SK-N-SH (cell line): ENCODE results near the gene R3HDM2. TPM values are rescaled to one million over a fixed set of nuclear protein-coding genes. Genes with fewer than 3 reads are reported as not detected.

ENCODE experiments used
- CTCF ChIA-PET: fragments of 300-600, 350-600 bp; formaldehyde crosslinking; extraction: SDS; loops from one replicate; lab custom pipeline; 2021; lab: Yijun Ruan, JAX
- POLR2A ChIA-PET: fragments of 350-600 bp; sonication (Branson Sonifier 250); formaldehyde crosslinking; extraction: SDS; loops from one replicate; lab custom pipeline; 2020; ENCODE audit warnings: antibody characterized with exemption, inconsistent platforms; lab: Yijun Ruan, JAX
- DNase-seq: peaks from one replicate; pipeline ENCODE4 v3.0.0; 2012
- H2AFZ ChIP-seq: fragments of 200-600 bp; sonication (generic); 2 replicates; pipeline ENCODE4 v1.8.1; 2016; ENCODE audit warnings: antibody characterized with exemption, mild to moderate bottlenecking, low read depth
- H3F3A ChIP-seq: fragments of 200-600 bp; sonication (generic); replicated peaks from 2 replicates; pipeline ENCODE3; 2016; ENCODE audit warnings: antibody characterized with exemption, mild to moderate bottlenecking; ENCODE audit not compliant: insufficient read depth
- H3K27ac ChIP-seq, 2 experiments: fragments of 200-500 bp in 1 of 2; fragments of 200-600 bp in 1 of 2; sonication (Bioruptor generic) in 1 of 2; sonication (generic), shearing (Covaris generic) in 1 of 2; 2 replicates each; pipeline versions ENCODE4 v1.5.1 to v1.6.1; 2014 to 2016; ENCODE audit warnings: low read depth in 2 of 2, inconsistent platforms in 1 of 2, low read length in 1 of 2, mild to moderate bottlenecking in 1 of 2, mixed read lengths in 1 of 2
- H3K27me3 ChIP-seq: fragments of 200-600 bp; sonication (generic), shearing (Covaris generic); 2 replicates; pipeline ENCODE4 v1.6.1; 2016; ENCODE audit warnings: mixed run types; ENCODE audit not compliant: insufficient read depth
- H3K36me3 ChIP-seq, 2 experiments: fragments of 200-500 bp in 1 of 2; fragments of 200-600 bp in 1 of 2; sonication (Bioruptor generic) in 1 of 2; sonication (generic) in 1 of 2; replicated peaks in 1 of 2; 2 replicates each; pipeline versions ENCODE3 to v1.5.1; 2014 to 2016; ENCODE audit warnings: low read length in 1 of 2, mild to moderate bottlenecking in 1 of 2; ENCODE audit not compliant: insufficient read depth in 2 of 2, control insufficient read depth in 1 of 2
- H3K4me1 ChIP-seq, 2 experiments: fragments of 200-500 bp in 1 of 2; fragments of 200-600 bp in 1 of 2; sonication (Bioruptor generic) in 1 of 2; sonication (generic), shearing (Covaris generic) in 1 of 2; 2 replicates each; pipeline versions ENCODE4 v1.5.1 to v1.6.1; 2014 to 2016; ENCODE audit warnings: low read depth in 1 of 2, low read length in 1 of 2, mixed run types in 1 of 2; ENCODE audit not compliant: insufficient read depth in 2 of 2, control insufficient read depth in 1 of 2
- H3K4me2 ChIP-seq: fragments of 200-600 bp; sonication (generic), shearing (Covaris generic); 2 replicates; pipeline ENCODE4 v1.6.1; 2017; ENCODE audit warnings: mixed run types
- H3K4me3 ChIP-seq, 2 experiments: fragments of 200-500 bp in 1 of 2; fragments of 200-600 bp in 1 of 2; sonication (Bioruptor generic) in 1 of 2; sonication (generic), shearing (Covaris generic) in 1 of 2; 2 replicates each; pipeline versions ENCODE4 v1.5.1 to v1.8.1; 2014 to 2016; ENCODE audit warnings: low read depth in 2 of 2, inconsistent platforms in 1 of 2, low read length in 1 of 2, mild to moderate bottlenecking in 1 of 2, mixed read lengths in 1 of 2, moderate library complexity in 1 of 2
- H3K79me2 ChIP-seq: fragments of 200-600 bp; sonication (generic); 2 replicates; pipeline ENCODE4 v1.8.1; 2017; ENCODE audit warnings: mild to moderate bottlenecking; ENCODE audit not compliant: insufficient read depth
- H3K9ac ChIP-seq: fragments of 200-600 bp; sonication (generic); 2 replicates; pipeline ENCODE4 v1.6.1; 2017; ENCODE audit warnings: mixed run types
- H3K9me2 ChIP-seq: fragments of 200-600 bp; sonication (generic); 2 replicates; pipeline ENCODE4 v1.6.1; 2017; ENCODE audit warnings: mixed run types
- H3K9me3 ChIP-seq: fragments of 200-600 bp; sonication (generic); 2 replicates; pipeline ENCODE4 v1.6.1; 2017; ENCODE audit warnings: mixed run types, mild to moderate bottlenecking, moderate library complexity
- H4K20me1 ChIP-seq: fragments of 200-600 bp; sonication (generic); 2 replicates; pipeline ENCODE4 v1.6.1; 2017; ENCODE audit warnings: mild to moderate bottlenecking, mixed run types; ENCODE audit not compliant: insufficient read depth
- CHD2 ChIP-seq: fragments of 150-350 bp; IDR thresholded peaks from 2 replicates; pipeline ENCODE4 v1.6.1; 2018; ENCODE audit warnings: low read length; ENCODE audit not compliant: partially characterized antibody
- CTCF ChIP-seq: fragments of 200-600 bp; sonication (generic); IDR thresholded peaks from 2 replicates; pipeline ENCODE4 v1.6.1; 2017; ENCODE audit warnings: antibody characterized with exemption, mild to moderate bottlenecking, moderate library complexity
- ELF1 ChIP-seq: IDR thresholded peaks from 2 replicates; pipeline ENCODE4 v1.4.0; 2012
- EZH2phosphoT487 ChIP-seq: fragments of 200-600 bp; sonication (generic); IDR thresholded peaks from 2 replicates; pipeline ENCODE4 v1.6.1; 2017; ENCODE audit warnings: low read depth, mixed run types, mild to moderate bottlenecking, antibody characterized with exemption, moderate library complexity, borderline replicate concordance
- FOSL2 ChIP-seq: IDR thresholded peaks from 2 replicates; pipeline ENCODE4 v1.4.0; 2012; ENCODE audit warnings: low read depth, mild to moderate bottlenecking, moderate library complexity, borderline replicate concordance
- FOXJ3 ChIP-seq: sonication (generic); formaldehyde crosslinking; IDR thresholded peaks from 2 replicates; pipeline ENCODE4 v1.5.1; 2020; ENCODE audit warnings: mild to moderate bottlenecking, missing genetic modification reagents
- GABPA ChIP-seq: IDR thresholded peaks from 2 replicates; pipeline ENCODE4 v1.4.0; 2012; ENCODE audit warnings: low read depth, mild to moderate bottlenecking
- GATA2 ChIP-seq: sonication (generic); formaldehyde crosslinking; IDR thresholded peaks from 2 replicates; pipeline ENCODE4 v1.5.0; 2020; ENCODE audit warnings: mild to moderate bottlenecking, missing genetic modification reagents
- JUND ChIP-seq: IDR thresholded peaks from 2 replicates; pipeline ENCODE4 v1.4.0; 2012
- MAX ChIP-seq: IDR thresholded peaks from 2 replicates; pipeline ENCODE4 v1.4.0; 2012; ENCODE audit warnings: low read depth
- MEF2A ChIP-seq: IDR thresholded peaks from 2 replicates; pipeline ENCODE4 v1.4.0; 2012; ENCODE audit warnings: low read depth, borderline replicate concordance
- MXI1 ChIP-seq: IDR thresholded peaks from 2 replicates; pipeline ENCODE4 v1.6.1; 2012; ENCODE audit warnings: mild to moderate bottlenecking, low read depth, low read length, improper control_type of control experiment
- NFIC ChIP-seq: IDR thresholded peaks from 2 replicates; pipeline ENCODE4 v1.4.0; 2012; ENCODE audit warnings: borderline replicate concordance
- NRF1 ChIP-seq: IDR thresholded peaks from 2 replicates; pipeline ENCODE4 v1.6.1; 2012; ENCODE audit warnings: low read depth, mild to moderate bottlenecking, low read length
- PBX3 ChIP-seq: IDR thresholded peaks from 2 replicates; pipeline ENCODE4; 2012
- POLR2AphosphoS5 ChIP-seq: IDR thresholded peaks from 2 replicates; pipeline ENCODE4 v1.6.1; 2012; ENCODE audit warnings: low read depth, low read length
- RAD21 ChIP-seq: IDR thresholded peaks from 2 replicates; pipeline ENCODE4 v1.6.1; 2012; ENCODE audit warnings: mild to moderate bottlenecking, low read length
- RCOR1 ChIP-seq: fragments of 150-350 bp; IDR thresholded peaks from 2 replicates; pipeline ENCODE4 v1.6.1; 2017; ENCODE audit warnings: antibody characterized with exemption, low read length
- RFX5 ChIP-seq: IDR thresholded peaks from 2 replicates; pipeline ENCODE4 v1.6.1; 2012; ENCODE audit warnings: mild to moderate bottlenecking, improper control_type of control experiment, low read length
- RXRA ChIP-seq: IDR thresholded peaks from 2 replicates; pipeline ENCODE4 v1.4.0; 2012; ENCODE audit warnings: low read depth, mild to moderate bottlenecking, borderline replicate concordance
- SMC3 ChIP-seq: IDR thresholded peaks from 2 replicates; pipeline ENCODE4 v1.6.1; 2012; ENCODE audit warnings: low read depth, low read length, improper control_type of control experiment
- TCF12 ChIP-seq: IDR thresholded peaks from 2 replicates; pipeline ENCODE4 v1.4.0; 2012
- YY1 ChIP-seq: IDR thresholded peaks from 2 replicates; pipeline ENCODE4 v1.4.0; 2012; ENCODE audit warnings: low read depth, mild to moderate bottlenecking
- ZBTB33 ChIP-seq: IDR thresholded peaks from 2 replicates; pipeline ENCODE4 v1.4.0; 2012; ENCODE audit warnings: low read depth, borderline replicate concordance
- WGBS: methylation state at CpG from one replicate; pipeline ENCODE4 v1.1.6; 2017; ENCODE audit warnings: low lambda C conversion rate; 5-methylcytosine and 5-hydroxymethylcytosine counted together
- polyA plus RNA-seq, 3 experiments: library from polyadenylated mRNA; depleted of rRNA; stranded (reverse); fragments of >200 nt; gene quantifications; 2 replicates each; pipeline ENCODE4 v1.2.3, GENCODE V29; 2012

R3HDM2 gene
- polyA plus RNA-seq, 1 of the 3 experiments (the other 2 are of a cell fraction) = 23.1 TPM

- H3K79me2 ChIP-seq = no peaks in the 10 kb centered on the region
These were observed 23.3 kb upstream of the R3HDM2 start for GRCh38 chr12:57454213-57454565.

GRCh38 chr12:57452937-57453509 lies 22.2 kb upstream of the R3HDM2 start:
- WGBS = 2% methylated on average over 6 of the region's 7 CpGs
- ChIA-PET CTCF (interaction anchor here (0.6 to 13.7 kb wide), 54 partner anchors 7 to 426 kb away, joined by 3 to 391 read pairs (median 6); partner anchors contain the start of genes ARHGAP9, INHBC, SHMT2 and STAC3), POLR2A (interaction anchor here (0.6 to 1.3 kb wide), 2 partner anchors 97 to 145 kb away, joined by 3 to 4 read pairs; no protein-coding TSS in a partner anchor)
- Histone ChIP-seq H3K9me3 (no peaks in the 10 kb centered on the region), H2AFZ (no peak overlapping the region), H3K9me2 (no peaks in the 10 kb centered on the region), H3K4me2 (no peak overlapping the region), H3K79me2 (no peaks in the 10 kb centered on the region), H3F3A (no peaks in the 10 kb centered on the region), H3K4me3 (no peak overlapping the region), H3K27ac (no peak overlapping the region), H4K20me1 (no peaks in the 10 kb centered on the region), H3K36me3 (no peaks in the 10 kb centered on the region), H3K27me3 (no peaks in the 10 kb centered on the region), H3K4me1 (peaks cover 6 to 16% of the 10 kb centered on the region in 2 experiments; a peak in 2 of 4 replicates), H3K9ac (no peak overlapping the region)
- DNase-seq = peak; percentile 81
- TF ChIP-seq NRF1 (no peak), RAD21 (peak; percentile 97), RXRA (no peak), TCF12 (no peak), MAX (no peak), RCOR1 (no peak), PBX3 (no peak), CTCF (peak; percentile 90), FOXJ3 (CRISPR knock-in tag) (no peak), CHD2 (peak; percentile 30), ZBTB33 (no peak), MEF2A (no peak), RFX5 (no peak), ELF1 (no peak), SMC3 (peak; percentile 91)

More at GRCh38 chr12:57454213-57454565, 23.3 kb upstream of the R3HDM2 start:
- ChIA-PET CTCF (interaction anchor here (1.0 to 13.7 kb wide), 16 partner anchors 10 to 241 kb away, joined by 3 to 391 read pairs (median 15); partner anchors contain the start of gene ARHGAP9), POLR2A (no interaction called here)
- no peak overlapping the region for H3K4me2 ChIP-seq
- no peak overlapping the region for H3K4me3 ChIP-seq
- no peaks in the 10 kb centered on the region for H3K27me3 ChIP-seq
- TF ChIP-seq MAX = no peak
- no peak for TF ChIP-seq GATA2 (CRISPR knock-in tag)
- TF ChIP-seq YY1 = no peak
- no peak for TF ChIP-seq RFX5
- no peak for TF ChIP-seq ELF1
- TF ChIP-seq FOXJ3 (CRISPR knock-in tag) = no peak
- TF ChIP-seq FOSL2 = no peak
- no peak for TF ChIP-seq JUND
- no peak for TF ChIP-seq CHD2
- no peak for TF ChIP-seq RXRA
- TF ChIP-seq RCOR1 = no peak
- no peak for TF ChIP-seq EZH2phosphoT487
- no peak for TF ChIP-seq NFIC
- TF ChIP-seq MXI1 = no peak
- TF ChIP-seq POLR2AphosphoS5 = no peak
- TF ChIP-seq GABPA = no peak
- no peaks in the 10 kb centered on the region for H3K36me3 ChIP-seq
- no peaks in the 10 kb centered on the region for H3K9me3 ChIP-seq
- no peaks in the 10 kb centered on the region for H4K20me1 ChIP-seq
- H3K9me2 ChIP-seq = no peaks in the 10 kb centered on the region
- H3K4me1 ChIP-seq = peaks cover 6 to 20% of the 10 kb centered on the region in 2 experiments; a peak in 2 of 4 replicates
- no peak for DNase-seq
- no peak overlapping the region for H3K9ac ChIP-seq
- 94% methylated on average over 2 of the region's 2 CpGs for WGBS
- H2AFZ ChIP-seq = no peak overlapping the region
- H3K27ac ChIP-seq = no peak overlapping the region
- H3F3A ChIP-seq = no peaks in the 10 kb centered on the region
